H1 (cell line): Measurements from ENCODE around the gene PTPN9. TPM values are rescaled to one million over a fixed set of nuclear protein-coding genes. Genes with fewer than 3 reads are reported as not detected.

Experiments
- CHD7 ChIP-seq: fragments of 300-600 bp; sonication (generic); IDR thresholded peaks from 2 replicates; pipeline ENCODE4 v1.7.1; 2012; ENCODE audit warnings: low read length, moderate library complexity, mild to moderate bottlenecking, inconsistent platforms; ENCODE audit not compliant: insufficient replicate concordance
- JUND ChIP-seq: IDR thresholded peaks from 2 replicates; pipeline ENCODE4 v1.6.1; 2011; ENCODE audit warnings: mild to moderate bottlenecking, improper control_type of control experiment, low read length
- NANOG ChIP-seq: IDR thresholded peaks from 2 replicates; pipeline ENCODE4 v1.6.1; 2011; ENCODE audit warnings: low read length, low read depth, mild to moderate bottlenecking, inconsistent platforms; ENCODE audit not compliant: insufficient read depth, poor library complexity, severe bottlenecking
- SP1 ChIP-seq: IDR thresholded peaks from 2 replicates; pipeline ENCODE4 v1.6.1; 2011; ENCODE audit warnings: low read depth, low read length
- ZNF274 ChIP-seq: IDR thresholded peaks from 2 replicates; pipeline ENCODE4 v1.7.0; 2012; ENCODE audit warnings: low read length, borderline replicate concordance; ENCODE audit errors: extremely low read depth
- polyA plus RNA-seq, 7 experiments: library from polyadenylated mRNA; depleted of rRNA in 3 of 7; stranded (reverse) in 5 of 7; unstranded in 2 of 7; fragments of >200 nt in 5 of 7; fragments of 200-250 nt in 2 of 7; gene quantifications; 1 replicate in 5 of 7; 2 replicates in 1 of 7; 4 replicates in 1 of 7; pipeline versions ENCODE4 v1.2.1 to v1.2.3, GENCODE V29; 2011 to 2013; ENCODE audit warnings: missing spikeins in 2 of 7, mixed read lengths in 2 of 7
- total RNA-seq: library from RNA; stranded (reverse); fragmentation: NEBNext Ultra II Directional; extraction: Animal tissue kit (Norgen Biotek cat#: 25700); gene quantifications from 2 replicates; pipeline ENCODE4 v1.2.1, GENCODE V29; 2021

The PTPN9 gene
- total and polyA plus RNA-seq, 2 of the 8 experiments (the other 6 are each of a cell fraction or from before 2014, with no cell fraction given): 46.6 to 57.4 TPM

GRCh38 chr15:75479670-75480069 is 99.4 kb downstream of the PTPN9 start (continued):
- no peak for TF ChIP-seq CHD7
- no peak for TF ChIP-seq SP1
- TF ChIP-seq ZNF274: no peak
- no peak for TF ChIP-seq JUND
- TF ChIP-seq NANOG: no peak
